Chondrocyte (in vitro differentiated cells): Measurements from ENCODE around the gene HS6ST2. TPM values are rescaled to one million over a fixed set of nuclear protein-coding genes. Genes with fewer than 3 reads are reported as not detected.

Experiments used
- DNase-seq: peaks from one replicate; pipeline ENCODE4 v3.0.0; 2021; ENCODE audit warnings: mixed read lengths, low spot score
- H3K27ac Mint-ChIP-seq: one replicate; pipeline ENCODE4 v1.8.0; 2021; ENCODE audit warnings: mild to moderate bottlenecking, moderate library complexity, mixed read lengths; ENCODE audit not compliant: unreplicated experiment
- H3K27me3 Mint-ChIP-seq: 2 replicates; pipeline ENCODE4 v1.8.0; 2021; ENCODE audit warnings: low read depth, mixed read lengths
- H3K36me3 Mint-ChIP-seq: 2 replicates; pipeline ENCODE4 v1.8.0; 2021; ENCODE audit warnings: low read depth, mixed read lengths
- H3K4me1 Mint-ChIP-seq: 2 replicates; pipeline ENCODE4 v1.8.0; 2021; ENCODE audit warnings: low read depth, mild to moderate bottlenecking, mixed read lengths
- H3K4me3 Mint-ChIP-seq: one replicate; pipeline ENCODE4 v1.8.0; 2021; ENCODE audit warnings: mild to moderate bottlenecking, moderate library complexity, mixed read lengths; ENCODE audit not compliant: unreplicated experiment
- H3K9me3 Mint-ChIP-seq: 2 replicates; pipeline ENCODE4 v1.8.0; 2021; ENCODE audit warnings: low read depth, mixed read lengths
- total RNA-seq: library from RNA; stranded (reverse); gene quantifications from 3 replicates; pipeline ENCODE4 v1.2.1, GENCODE V29; 2021
- TF ChIP-seq, protein P1 (sequence below): fragments of 200-600 bp; sonication (generic); IDR thresholded peaks from 2 replicates; pipeline ENCODE4 v1.5.0; 2021; ENCODE audit warnings: antibody characterized with exemption, mild to moderate bottlenecking, moderate library complexity

HS6ST2 gene
- total RNA-seq, 1 donor from 2014 or later, result 1.9 TPM

DNA sequence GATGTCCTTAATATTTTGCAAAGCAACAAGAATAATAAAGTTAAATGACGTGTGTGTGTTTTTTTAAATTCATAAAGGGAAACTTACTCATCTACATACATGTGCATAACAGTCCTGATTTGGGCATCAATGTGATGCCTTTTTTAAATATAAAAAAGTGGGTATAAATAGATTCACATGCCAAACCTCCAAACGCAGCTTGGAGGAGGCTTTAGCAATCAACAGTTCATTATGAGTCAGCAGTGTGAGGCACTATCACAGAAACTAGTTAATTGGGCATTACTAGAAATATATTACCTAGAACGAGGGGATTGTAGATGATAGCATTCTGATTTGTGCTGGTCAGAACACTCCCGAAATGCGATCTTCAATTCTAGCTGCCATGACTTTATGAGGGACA is 115.1 kb downstream of the HS6ST2 start:
- TF ChIP-seq, protein P1, sequence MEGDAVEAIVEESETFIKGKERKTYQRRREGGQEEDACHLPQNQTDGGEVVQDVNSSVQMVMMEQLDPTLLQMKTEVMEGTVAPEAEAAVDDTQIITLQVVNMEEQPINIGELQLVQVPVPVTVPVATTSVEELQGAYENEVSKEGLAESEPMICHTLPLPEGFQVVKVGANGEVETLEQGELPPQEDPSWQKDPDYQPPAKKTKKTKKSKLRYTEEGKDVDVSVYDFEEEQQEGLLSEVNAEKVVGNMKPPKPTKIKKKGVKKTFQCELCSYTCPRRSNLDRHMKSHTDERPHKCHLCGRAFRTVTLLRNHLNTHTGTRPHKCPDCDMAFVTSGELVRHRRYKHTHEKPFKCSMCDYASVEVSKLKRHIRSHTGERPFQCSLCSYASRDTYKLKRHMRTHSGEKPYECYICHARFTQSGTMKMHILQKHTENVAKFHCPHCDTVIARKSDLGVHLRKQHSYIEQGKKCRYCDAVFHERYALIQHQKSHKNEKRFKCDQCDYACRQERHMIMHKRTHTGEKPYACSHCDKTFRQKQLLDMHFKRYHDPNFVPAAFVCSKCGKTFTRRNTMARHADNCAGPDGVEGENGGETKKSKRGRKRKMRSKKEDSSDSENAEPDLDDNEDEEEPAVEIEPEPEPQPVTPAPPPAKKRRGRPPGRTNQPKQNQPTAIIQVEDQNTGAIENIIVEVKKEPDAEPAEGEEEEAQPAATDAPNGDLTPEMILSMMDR, result no peak
- H3K27me3 Mint-ChIP-seq, result no peaks in the 10 kb centered on the region
- H3K36me3 Mint-ChIP-seq, result no peaks in the 10 kb centered on the region
- DNase-seq, result no peak
- no peak overlapping the region for H3K27ac Mint-ChIP-seq
- H3K4me3 Mint-ChIP-seq, result no peak overlapping the region
- no peaks in the 10 kb centered on the region for H3K9me3 Mint-ChIP-seq
- H3K4me1 Mint-ChIP-seq, result peaks cover 1% of the 10 kb centered on the region

DNA sequence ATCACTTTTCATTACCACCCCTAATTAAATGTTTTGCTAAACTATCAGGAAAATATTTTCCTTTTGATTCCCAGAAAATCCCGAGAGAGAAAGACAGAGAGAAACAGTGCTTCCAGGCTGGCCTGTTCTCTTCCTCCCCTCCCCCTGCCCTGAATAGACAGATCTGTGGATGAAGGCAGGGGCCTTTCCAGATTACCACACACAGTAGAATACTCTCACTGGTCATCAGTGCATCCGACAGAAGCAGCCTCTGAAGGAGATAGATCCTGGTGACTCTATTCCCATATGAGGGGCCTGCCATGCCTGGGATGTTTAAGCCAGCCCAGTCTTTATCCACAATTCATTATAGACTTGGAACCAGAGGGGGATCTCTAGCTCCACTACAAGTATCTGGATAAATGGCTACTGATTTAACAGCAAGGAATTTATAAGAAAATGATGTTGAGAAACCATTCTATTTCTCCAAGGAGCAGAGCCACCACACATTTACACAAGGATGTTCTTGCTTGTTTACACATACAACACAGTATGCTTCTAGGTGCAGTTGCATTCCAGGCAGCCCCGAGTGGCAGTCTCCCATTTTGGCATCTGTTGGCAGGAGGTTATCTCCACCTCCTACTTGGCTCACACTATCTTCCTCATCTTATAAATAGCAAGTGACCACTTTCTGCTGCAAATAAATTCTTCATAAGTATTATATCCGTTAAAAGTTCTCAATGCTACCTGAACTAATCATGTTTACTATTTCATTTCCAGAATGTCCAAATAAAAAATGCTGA is 115.8 kb downstream of the HS6ST2 start:
- Mint-ChIP-seq H3K4me3 (no peak overlapping the region), H3K4me1 (peaks cover under 1% of the 10 kb centered on the region), H3K36me3 (no peaks in the 10 kb centered on the region), H3K27me3 (no peaks in the 10 kb centered on the region), H3K9me3 (no peaks in the 10 kb centered on the region), H3K27ac (no peak overlapping the region)
- no peak for DNase-seq
- TF ChIP-seq, protein P1, result no peak

DNA sequence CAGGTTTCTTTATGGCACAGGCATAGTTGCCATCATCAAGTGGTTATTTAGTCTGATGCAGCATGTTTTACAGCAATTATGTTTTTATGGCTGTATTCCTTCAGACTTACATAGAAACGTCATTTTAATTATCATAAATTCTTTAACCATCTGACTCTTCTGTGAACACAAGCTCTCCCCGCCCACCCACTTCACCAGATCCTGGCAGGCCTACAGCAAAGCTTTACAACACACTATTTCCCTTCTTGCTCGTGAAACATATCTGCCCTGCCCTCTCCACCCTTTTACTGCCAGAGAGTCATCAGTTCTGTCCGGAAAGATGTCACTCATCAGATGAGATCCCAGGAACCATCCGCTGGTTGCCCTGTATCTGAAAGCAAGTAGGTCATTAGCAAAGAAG is 120.5 kb downstream of the HS6ST2 start:
- Mint-ChIP-seq H3K27ac (no peak overlapping the region), H3K4me1 (peaks cover 16% of the 10 kb centered on the region), H3K4me3 (no peak overlapping the region), H3K9me3 (no peaks in the 10 kb centered on the region), H3K27me3 (no peaks in the 10 kb centered on the region), H3K36me3 (no peaks in the 10 kb centered on the region)
- no peak for DNase-seq
- TF ChIP-seq, protein P1, result no peak

DNA sequence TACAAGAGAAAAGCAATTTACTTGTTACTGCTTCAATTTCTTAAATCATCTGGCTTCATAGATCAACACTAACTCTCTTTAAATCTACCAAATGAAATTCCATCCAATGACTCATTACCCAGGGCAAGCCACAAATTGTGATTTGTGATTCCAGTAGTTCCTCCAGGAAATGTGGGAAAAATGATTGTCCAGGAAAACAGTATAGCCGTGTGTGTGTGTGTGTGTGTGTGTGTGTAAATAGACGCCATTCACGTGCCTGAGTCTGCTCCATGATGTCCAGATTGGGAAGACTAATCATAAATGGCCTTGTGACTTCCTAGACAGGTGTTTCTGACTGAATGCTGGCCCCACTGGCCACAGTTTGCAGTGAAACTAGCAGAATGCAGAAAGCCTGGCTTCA is 121.3 kb downstream of the HS6ST2 start:
- DNase-seq, result no peak
- peaks cover 16% of the 10 kb centered on the region for H3K4me1 Mint-ChIP-seq
- H3K27ac Mint-ChIP-seq, result no peak overlapping the region
- no peaks in the 10 kb centered on the region for H3K27me3 Mint-ChIP-seq
- no peaks in the 10 kb centered on the region for H3K36me3 Mint-ChIP-seq
- H3K9me3 Mint-ChIP-seq, result no peaks in the 10 kb centered on the region
- TF ChIP-seq, protein P1, result no peak
- H3K4me3 Mint-ChIP-seq, result no peak overlapping the region

DNA sequence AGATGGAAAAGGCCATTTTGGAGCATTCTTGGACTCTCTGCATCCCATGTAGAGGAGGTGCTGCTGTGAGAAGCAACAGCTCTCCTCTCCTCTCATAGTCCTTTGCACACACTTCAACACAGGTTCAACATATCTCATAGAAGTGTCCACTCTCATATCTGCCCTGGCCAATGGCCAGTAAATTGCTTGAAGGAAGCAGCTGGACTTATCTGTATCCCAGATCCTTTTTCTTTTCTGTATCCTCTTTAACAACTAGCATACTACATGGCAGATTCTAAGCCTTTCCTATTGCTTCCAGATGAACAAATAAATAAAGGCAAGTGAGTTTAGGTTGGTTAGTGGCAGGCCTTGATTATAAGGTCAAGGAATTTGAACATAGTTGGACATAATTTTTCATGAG is 122.0 kb downstream of the HS6ST2 start:
- TF ChIP-seq, protein P1, result no peak
- Mint-ChIP-seq H3K27me3 (no peaks in the 10 kb centered on the region), H3K9me3 (no peaks in the 10 kb centered on the region), H3K27ac (no peak overlapping the region), H3K36me3 (no peaks in the 10 kb centered on the region), H3K4me3 (no peak overlapping the region), H3K4me1 (peaks cover 18% of the 10 kb centered on the region)
- DNase-seq, result no peak
